ENCODE results near the gene ZNF541. TPM values are rescaled to one million over a fixed set of nuclear protein-coding genes. Genes with fewer than 3 reads are reported as not detected.

Gene ZNF541
- total RNA-seq, 4 donors from 2014 or later: 0.17 to 0.23 (median 0.19) TPM; not detected in 1

DNA sequence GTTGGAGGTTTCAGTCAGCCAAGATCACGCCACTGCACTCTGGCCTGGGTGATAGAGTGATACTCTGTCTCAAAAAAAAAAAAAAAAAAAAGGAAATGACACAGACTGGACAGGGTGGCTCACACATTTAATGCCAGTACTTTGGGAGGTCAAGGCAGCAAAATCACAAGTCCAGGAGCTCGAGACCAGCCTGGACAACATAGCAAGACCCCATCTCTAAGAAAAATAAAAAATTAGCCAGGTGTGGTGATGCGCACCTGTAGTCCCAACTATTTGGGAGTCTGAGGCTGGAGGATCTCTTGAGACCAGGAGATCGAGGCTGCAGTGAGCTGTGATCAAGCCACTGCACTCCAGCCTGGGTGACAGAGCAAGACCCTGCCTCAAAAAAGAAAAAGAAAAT, 35.5 kb downstream of the ZNF541 start:
- 87% methylated on average over 4 of the region's 4 CpGs for WGBS
- TF ChIP-seq EP300 (IDR thresholded peaks at IDR 0.05) (no peak), POLR2A (IDR thresholded peaks at IDR 0.05; ENCODE audit: low read depth) (no peak), POLR2AphosphoS5 (IDR thresholded peaks at IDR 0.05) (no peak)
- TF ChIP-seq, protein P1, sequence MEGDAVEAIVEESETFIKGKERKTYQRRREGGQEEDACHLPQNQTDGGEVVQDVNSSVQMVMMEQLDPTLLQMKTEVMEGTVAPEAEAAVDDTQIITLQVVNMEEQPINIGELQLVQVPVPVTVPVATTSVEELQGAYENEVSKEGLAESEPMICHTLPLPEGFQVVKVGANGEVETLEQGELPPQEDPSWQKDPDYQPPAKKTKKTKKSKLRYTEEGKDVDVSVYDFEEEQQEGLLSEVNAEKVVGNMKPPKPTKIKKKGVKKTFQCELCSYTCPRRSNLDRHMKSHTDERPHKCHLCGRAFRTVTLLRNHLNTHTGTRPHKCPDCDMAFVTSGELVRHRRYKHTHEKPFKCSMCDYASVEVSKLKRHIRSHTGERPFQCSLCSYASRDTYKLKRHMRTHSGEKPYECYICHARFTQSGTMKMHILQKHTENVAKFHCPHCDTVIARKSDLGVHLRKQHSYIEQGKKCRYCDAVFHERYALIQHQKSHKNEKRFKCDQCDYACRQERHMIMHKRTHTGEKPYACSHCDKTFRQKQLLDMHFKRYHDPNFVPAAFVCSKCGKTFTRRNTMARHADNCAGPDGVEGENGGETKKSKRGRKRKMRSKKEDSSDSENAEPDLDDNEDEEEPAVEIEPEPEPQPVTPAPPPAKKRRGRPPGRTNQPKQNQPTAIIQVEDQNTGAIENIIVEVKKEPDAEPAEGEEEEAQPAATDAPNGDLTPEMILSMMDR (IDR thresholded peaks at IDR 0.05): no peak
- H3K36me3 ChIP-seq: no peaks in the 10 kb centered on the region
- no peak for DNase-seq (ENCODE audit: extremely low spot score)
- no peak overlapping the region for H3K4me3 ChIP-seq
- H3K27me3 ChIP-seq: no peaks in the 10 kb centered on the region
- intact Hi-C loops (cut with DNase I): no loop called here
- H3K4me1 ChIP-seq: peaks cover 0 to 18% (median 10%) of the 10 kb centered on the region in 4 donors
- no peaks in the 10 kb centered on the region for H3K9me3 ChIP-seq
- H3K27ac ChIP-seq (replicated peaks in 1 of 4): no peak overlapping the region

DNA sequence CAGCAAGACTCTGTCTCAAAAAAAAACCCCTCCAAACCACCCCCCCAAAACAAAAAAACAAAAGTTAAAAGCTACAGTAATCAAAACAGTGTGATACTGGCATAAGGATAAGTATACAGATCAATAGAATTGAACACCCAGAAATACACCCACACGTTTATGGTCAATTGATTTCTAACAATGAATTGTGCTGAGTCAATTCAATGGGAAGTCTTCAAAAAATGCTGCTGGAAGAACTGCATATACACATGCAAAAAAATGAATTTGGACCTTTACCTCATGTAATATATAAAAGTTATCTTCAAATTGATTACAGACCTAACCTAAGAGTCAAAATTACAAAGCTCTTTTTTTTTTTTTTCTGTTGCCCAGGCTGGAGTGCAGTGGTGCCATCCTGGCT, 38.3 kb downstream of the ZNF541 start:
- no peak for TF ChIP-seq POLR2A (IDR thresholded peaks at IDR 0.05; ENCODE audit: low read depth)
- TF ChIP-seq POLR2AphosphoS5 (IDR thresholded peaks at IDR 0.05): no peak
- TF ChIP-seq, protein P1 (IDR thresholded peaks at IDR 0.05): no peak
- no peak for TF ChIP-seq EP300 (IDR thresholded peaks at IDR 0.05)
- intact Hi-C loops (cut with DNase I): no loop called here

GRCh38 chr19:47531640-47532387, 41.1 kb downstream of the ZNF541 start:
- WGBS: 55% methylated on average over 10 of the region's 14 CpGs
- Histone ChIP-seq H3K4me1 (no peaks in the 10 kb centered on the region), H3K9me3 (no peaks in the 10 kb centered on the region), H3K27me3 (no peaks in the 10 kb centered on the region), H3K27ac (replicated peaks in 1 of 4) (no peak overlapping the region), H3K36me3 (no peaks in the 10 kb centered on the region), H3K4me3 (no peak overlapping the region)
- intact Hi-C loops (cut with DNase I): no loop called here
- no peak for DNase-seq (ENCODE audit: extremely low spot score)
- TF ChIP-seq POLR2AphosphoS5 (IDR thresholded peaks at IDR 0.05) (no peak), EP300 (IDR thresholded peaks at IDR 0.05) (no peak), POLR2A (IDR thresholded peaks at IDR 0.05; ENCODE audit: low read depth) (no peak)
- TF ChIP-seq, protein P1 (IDR thresholded peaks at IDR 0.05): no peak

More for the DNA sequence above, 38.3 kb downstream of the ZNF541 start:
- WGBS: 78% methylated on average over 1 of the region's 1 CpG
- Histone ChIP-seq H3K9me3 (no peaks in the 10 kb centered on the region), H3K27ac (replicated peaks in 1 of 4) (no peak overlapping the region), H3K36me3 (no peaks in the 10 kb centered on the region), H3K4me3 (no peak overlapping the region), H3K4me1 (no peaks in the 10 kb centered on the region), H3K27me3 (no peaks in the 10 kb centered on the region)
- DNase-seq (ENCODE audit: extremely low spot score): no peak

- Histone ChIP-seq H3K36me3 (no peaks in the 10 kb centered on the region), H3K4me1 (no peaks in the 10 kb centered on the region), H3K9me3 (no peaks in the 10 kb centered on the region), H3K4me3 (no peak overlapping the region), H3K27me3 (no peaks in the 10 kb centered on the region), H3K27ac (replicated peaks in 1 of 4) (no peak overlapping the region)
- DNase-seq (ENCODE audit: extremely low spot score): no peak
- TF ChIP-seq EP300 (IDR thresholded peaks at IDR 0.05) (no peak), POLR2A (IDR thresholded peaks at IDR 0.05; ENCODE audit: low read depth) (no peak), POLR2AphosphoS5 (IDR thresholded peaks at IDR 0.05) (no peak)
- TF ChIP-seq, protein P1 (IDR thresholded peaks at IDR 0.05): no peak
- 85% methylated on average over 16 of the region's 16 CpGs for WGBS
- intact Hi-C loops (cut with DNase I): no loop called here
Measured at GRCh38 chr19:47529018-47529742, 43.8 kb downstream of the ZNF541 start.
